Mesendoderm (in vitro differentiated cells): ENCODE data around the gene SH3BP2.

ENCODE experiments used
- DNase-seq: peaks from one replicate; pipeline ENCODE4 v3.0.0; 2013
- H2AK5ac ChIP-seq: 2 replicates; pipeline ENCODE4 v1.6.1; 2013; ENCODE audit warnings: low read length, inconsistent platforms
- H2BK120ac ChIP-seq: 2 replicates; pipeline ENCODE4 v1.6.1; 2013; ENCODE audit warnings: low read depth, mild to moderate bottlenecking, low read length, moderate library complexity, mixed read lengths
- H2BK15ac ChIP-seq: replicated peaks from 2 replicates; pipeline ENCODE4 v1.6.1; 2013; ENCODE audit warnings: low read depth, mild to moderate bottlenecking, moderate library complexity
- H2BK5ac ChIP-seq: 2 replicates; pipeline ENCODE4 v1.6.1; 2013; ENCODE audit warnings: low read length, inconsistent platforms
- H3K18ac ChIP-seq: 2 replicates; pipeline ENCODE4 v1.6.1; 2013; ENCODE audit warnings: mild to moderate bottlenecking, low read length, mixed read lengths
- H3K23ac ChIP-seq: one replicate; pipeline ENCODE4 v1.6.1; 2013; ENCODE audit warnings: low read length
- H3K27ac ChIP-seq: 2 replicates; pipeline ENCODE4 v1.5.1; 2013; ENCODE audit warnings: low read depth, mild to moderate bottlenecking, inconsistent platforms, low read length, moderate library complexity
- H3K27me3 ChIP-seq: 2 replicates; pipeline ENCODE4 v1.6.1; 2013; ENCODE audit warnings: low read length, control low read depth, mild to moderate bottlenecking, inconsistent platforms; ENCODE audit not compliant: insufficient read depth, poor library complexity
- H3K36me3 ChIP-seq: 2 replicates; pipeline ENCODE4 v1.6.1; 2013; ENCODE audit warnings: low read length, inconsistent platforms; ENCODE audit not compliant: control insufficient read depth, insufficient read depth
- H3K4ac ChIP-seq: one replicate; pipeline ENCODE4 v1.6.1; 2013; ENCODE audit warnings: low read depth, mild to moderate bottlenecking, low read length, moderate library complexity
- H3K4me1 ChIP-seq: 2 replicates; pipeline ENCODE4 v1.6.1; 2013; ENCODE audit warnings: low read depth, low read length, inconsistent platforms; ENCODE audit not compliant: control insufficient read depth
- H3K4me2 ChIP-seq: 2 replicates; pipeline ENCODE4 v1.6.1; 2013; ENCODE audit warnings: low read length
- H3K4me3 ChIP-seq: 2 replicates; pipeline ENCODE4 v1.5.1; 2013; ENCODE audit warnings: mild to moderate bottlenecking, low read length
- H3K56ac ChIP-seq: one replicate; pipeline ENCODE4 v1.6.1; 2013; ENCODE audit warnings: low read length
- H3K79me1 ChIP-seq: 2 replicates; pipeline ENCODE4 v1.6.1; 2013; ENCODE audit warnings: low read length, inconsistent platforms
- H3K79me2 ChIP-seq: 2 replicates; pipeline ENCODE4 v1.6.1; 2013; ENCODE audit warnings: mild to moderate bottlenecking, low read length; ENCODE audit not compliant: control insufficient read depth, insufficient read depth
- H3K9ac ChIP-seq: 2 replicates; pipeline ENCODE4 v1.6.1; 2013; ENCODE audit warnings: low read length, inconsistent platforms
- H4K5ac ChIP-seq: one replicate; pipeline ENCODE4 v1.6.1; 2013; ENCODE audit warnings: low read length
- H4K8ac ChIP-seq: one replicate; pipeline ENCODE4 v1.6.1; 2013; ENCODE audit warnings: low read depth, mild to moderate bottlenecking, control low read depth, low read length, moderate library complexity
- WGBS: extraction: QIAGEN DNeasy Blood & Tissue Kit; methylation state at CpG from one replicate; pipeline ENCODE4 v1.1.7; 2013; ENCODE audit warnings: low lambda C conversion rate, missing lambda C conversion rate; ENCODE audit not compliant: insufficient coverage; ENCODE audit errors: extremely low coverage; 5-methylcytosine and 5-hydroxymethylcytosine counted together

Gene SH3BP2

DNA sequence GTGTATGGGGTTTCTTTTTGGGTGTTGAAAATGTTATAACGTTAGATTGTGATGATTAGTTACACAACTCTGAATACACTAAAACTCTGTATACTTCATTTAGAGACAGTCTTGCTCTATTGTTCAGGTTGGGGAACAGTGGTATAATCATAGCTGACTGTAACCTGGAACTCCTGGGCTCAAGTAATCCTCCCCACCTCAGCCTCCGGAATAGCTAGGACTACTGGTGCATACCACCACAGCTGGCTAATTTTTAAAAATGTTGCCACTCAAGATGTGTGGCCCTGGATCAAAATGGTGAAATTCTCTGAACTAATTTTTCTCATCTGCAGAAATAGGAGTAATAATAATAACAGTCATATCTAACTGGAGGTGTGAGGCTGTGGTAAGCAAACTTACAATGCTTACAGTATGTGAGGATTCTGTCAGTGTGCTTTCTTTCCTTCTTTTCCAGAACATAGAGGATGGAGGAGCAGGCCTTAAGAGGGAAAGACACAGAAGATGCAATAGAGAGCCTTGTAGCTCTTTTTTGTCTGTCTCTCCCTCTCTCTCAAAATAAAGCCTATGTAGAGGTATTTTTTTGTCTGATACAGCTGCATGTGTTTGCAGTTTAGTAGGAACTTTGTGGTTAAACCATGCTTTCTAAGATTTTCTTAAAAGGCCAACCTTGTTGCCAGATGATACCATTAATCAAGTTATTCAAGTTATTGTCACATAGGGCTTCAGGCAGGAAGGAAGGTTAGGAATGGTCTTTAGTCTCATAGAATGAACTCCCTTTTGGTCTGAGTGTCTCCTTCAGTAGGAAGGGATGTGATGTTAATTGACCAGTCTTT is 58.3 kb downstream of the SH3BP2 start:
- H3K4me3 ChIP-seq: no peak overlapping the region
- no peak overlapping the region for H2BK15ac ChIP-seq
- H3K36me3 ChIP-seq: no peaks in the 10 kb centered on the region
- no peak overlapping the region for H3K4me2 ChIP-seq
- H3K4me1 ChIP-seq: peaks cover 3% of the 10 kb centered on the region
- H4K8ac ChIP-seq: no peak overlapping the region
- peaks cover 66% of the 10 kb centered on the region for H3K79me2 ChIP-seq
- no peaks in the 10 kb centered on the region for H3K27me3 ChIP-seq
- H2BK5ac ChIP-seq: no peak overlapping the region
- no peak overlapping the region for H3K23ac ChIP-seq
- no peak overlapping the region for H3K27ac ChIP-seq
- no peak overlapping the region for H2AK5ac ChIP-seq
- H3K9ac ChIP-seq: no peak overlapping the region
- H2BK120ac ChIP-seq: no peak overlapping the region
- H3K79me1 ChIP-seq: peaks cover 8% of the 10 kb centered on the region
- no peak overlapping the region for H4K5ac ChIP-seq
- no peak overlapping the region for H3K56ac ChIP-seq
- no CpG with 5 or more reads among the region's 2 CpGs for WGBS
- DNase-seq: no peak
- H3K18ac ChIP-seq: no peak overlapping the region
- H3K4ac ChIP-seq: no peak overlapping the region

DNA sequence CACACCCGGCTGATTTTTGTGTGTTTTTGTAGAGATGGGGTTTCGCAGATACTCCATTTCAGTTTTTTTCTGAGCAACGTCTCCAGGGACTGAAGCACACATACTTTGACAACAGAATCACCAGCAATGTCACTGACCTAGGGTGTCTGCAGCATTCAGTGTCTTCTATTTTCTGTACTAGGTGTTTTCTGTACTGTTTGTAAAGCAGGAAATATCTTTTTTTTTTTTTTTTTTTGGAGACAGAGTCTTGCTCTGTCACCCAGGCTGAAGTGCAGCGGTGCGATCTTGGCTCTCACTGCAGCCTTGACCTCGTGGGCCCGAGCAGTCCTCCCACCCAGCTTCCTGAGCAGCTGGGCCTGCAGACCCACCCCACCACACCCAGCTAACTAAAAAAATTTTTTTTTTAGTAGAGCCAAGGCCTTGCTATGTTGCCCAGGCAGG is 59.6 kb downstream of the SH3BP2 start:
- H2BK15ac ChIP-seq: no peak overlapping the region
- no peak overlapping the region for H3K4me3 ChIP-seq
- no peak overlapping the region for H4K5ac ChIP-seq
- H3K9ac ChIP-seq: no peak overlapping the region
- peaks cover 60% of the 10 kb centered on the region for H3K79me2 ChIP-seq
- DNase-seq: no peak
- H3K23ac ChIP-seq: no peak overlapping the region
- no peak overlapping the region for H2AK5ac ChIP-seq
- no peak overlapping the region for H3K18ac ChIP-seq
- H2BK5ac ChIP-seq: no peak overlapping the region
- no peak overlapping the region for H2BK120ac ChIP-seq
- H3K36me3 ChIP-seq: no peaks in the 10 kb centered on the region
- peaks cover 9% of the 10 kb centered on the region for H3K79me1 ChIP-seq
- no CpG with 5 or more reads among the region's 7 CpGs for WGBS
- H4K8ac ChIP-seq: no peak overlapping the region
- no peak overlapping the region for H3K4me2 ChIP-seq
- H3K27ac ChIP-seq: no peak overlapping the region
- peaks cover 3% of the 10 kb centered on the region for H3K4me1 ChIP-seq
- H3K56ac ChIP-seq: no peak overlapping the region
- no peaks in the 10 kb centered on the region for H3K27me3 ChIP-seq
- no peak overlapping the region for H3K4ac ChIP-seq

DNA sequence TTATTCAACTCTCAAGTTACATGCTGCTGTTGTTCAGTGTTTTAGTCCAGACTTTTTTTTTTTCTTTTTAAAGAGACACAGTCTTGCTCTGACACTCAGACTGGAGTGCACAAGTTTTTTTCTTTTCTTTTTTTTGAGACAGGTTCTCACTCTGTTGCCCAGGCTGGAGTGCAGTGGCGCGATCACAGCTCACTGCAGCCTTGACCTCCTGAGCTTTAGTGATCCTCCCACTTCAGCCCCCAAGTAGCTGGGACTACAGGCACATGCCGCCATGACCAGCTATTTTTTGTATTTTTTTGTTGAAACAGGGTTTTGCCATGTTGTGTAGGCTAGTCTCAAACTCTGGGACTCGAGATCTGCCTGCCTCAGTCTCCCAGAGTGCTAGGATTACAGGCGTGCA is 62.7 kb downstream of the SH3BP2 start:
- no peak overlapping the region for H3K9ac ChIP-seq
- H3K56ac ChIP-seq: no peak overlapping the region
- H3K4ac ChIP-seq: no peak overlapping the region
- no peak overlapping the region for H3K4me3 ChIP-seq
- H2BK5ac ChIP-seq: no peak overlapping the region
- H3K4me2 ChIP-seq: no peak overlapping the region
- peaks cover 6% of the 10 kb centered on the region for H3K79me1 ChIP-seq
- H3K79me2 ChIP-seq: peaks cover 62% of the 10 kb centered on the region
- no CpG with 5 or more reads among the region's 5 CpGs for WGBS
- H4K5ac ChIP-seq: no peak overlapping the region
- H3K23ac ChIP-seq: no peak overlapping the region
- no peak overlapping the region for H2AK5ac ChIP-seq
- no peak overlapping the region for H2BK15ac ChIP-seq
- no peak overlapping the region for H2BK120ac ChIP-seq
- H3K27me3 ChIP-seq: no peaks in the 10 kb centered on the region
- DNase-seq: no peak
- no peak overlapping the region for H4K8ac ChIP-seq
- no peak overlapping the region for H3K27ac ChIP-seq
- no peak overlapping the region for H3K18ac ChIP-seq
- H3K4me1 ChIP-seq: peaks cover 6% of the 10 kb centered on the region
- H3K36me3 ChIP-seq: no peaks in the 10 kb centered on the region

DNA sequence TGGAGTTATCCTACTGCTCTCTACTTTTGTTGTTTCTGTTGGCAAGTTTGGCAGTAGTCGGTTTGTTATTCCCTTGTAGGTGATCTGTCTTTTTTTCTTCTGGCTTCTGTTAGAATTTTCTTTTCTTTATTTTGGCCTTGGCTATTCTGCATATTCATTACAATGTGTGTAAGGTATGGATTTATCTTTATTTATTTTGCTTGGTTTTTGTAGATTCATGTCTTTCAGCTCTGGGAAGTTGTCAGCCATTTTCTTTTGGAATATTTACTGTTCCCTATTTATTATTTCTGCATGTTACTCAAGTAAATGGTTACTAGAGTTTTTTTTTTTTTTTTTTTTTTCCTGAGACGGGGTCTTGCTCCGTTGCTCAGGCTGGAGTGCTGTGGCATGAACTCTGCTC is 63.4 kb downstream of the SH3BP2 start:
- peaks cover 6% of the 10 kb centered on the region for H3K79me1 ChIP-seq
- no peak overlapping the region for H4K5ac ChIP-seq
- H3K4me1 ChIP-seq: peaks cover 8% of the 10 kb centered on the region
- H3K79me2 ChIP-seq: peaks cover 58% of the 10 kb centered on the region
- no peak overlapping the region for H3K27ac ChIP-seq
- no peak overlapping the region for H3K18ac ChIP-seq
- no peak overlapping the region for H3K56ac ChIP-seq
- H3K4ac ChIP-seq: no peak overlapping the region
- no CpG with 5 or more reads among the region's 3 CpGs for WGBS
- no peak overlapping the region for H2AK5ac ChIP-seq
- H3K27me3 ChIP-seq: no peaks in the 10 kb centered on the region
- H2BK5ac ChIP-seq: no peak overlapping the region
- no peak overlapping the region for H2BK15ac ChIP-seq
- H3K4me2 ChIP-seq: no peak overlapping the region
- H3K4me3 ChIP-seq: no peak overlapping the region
- no peak for DNase-seq
- no peak overlapping the region for H4K8ac ChIP-seq
- no peaks in the 10 kb centered on the region for H3K36me3 ChIP-seq
- H2BK120ac ChIP-seq: no peak overlapping the region
- H3K23ac ChIP-seq: no peak overlapping the region
- H3K9ac ChIP-seq: no peak overlapping the region

DNA sequence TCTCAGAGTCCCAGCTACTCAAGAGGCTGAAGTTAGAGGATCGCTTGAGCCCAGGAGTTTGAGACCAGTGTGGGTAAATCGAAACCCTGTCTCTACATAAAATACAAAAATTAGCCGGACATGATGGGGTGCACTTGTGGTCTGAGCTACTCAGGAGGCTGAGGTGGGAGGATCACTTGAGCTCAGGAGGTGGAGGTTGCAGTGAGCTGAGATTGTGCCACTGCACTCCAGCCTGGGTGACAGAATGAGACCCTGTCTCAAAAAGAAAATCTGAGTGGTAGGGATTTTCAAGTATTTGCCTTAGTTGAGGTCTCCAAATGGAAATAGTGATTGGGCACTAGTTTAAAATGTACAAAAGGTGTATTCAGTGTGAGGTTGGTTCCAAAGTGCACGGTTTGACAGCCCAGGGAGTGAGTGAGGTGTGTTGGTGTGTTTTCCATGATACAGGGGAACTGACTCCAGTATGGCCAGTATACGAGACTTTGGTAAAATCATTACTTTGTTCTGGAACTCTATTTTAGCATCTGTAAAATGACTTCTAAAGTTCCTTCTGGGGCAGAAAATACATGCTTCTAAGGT is 64.6 kb downstream of the SH3BP2 start:
- Histone ChIP-seq H2BK15ac (no peak overlapping the region), H3K56ac (no peak overlapping the region), H3K4me3 (no peak overlapping the region), H3K36me3 (no peaks in the 10 kb centered on the region), H3K79me1 (peaks cover 6% of the 10 kb centered on the region), H2AK5ac (no peak overlapping the region), H3K18ac (no peak overlapping the region), H3K23ac (no peak overlapping the region), H4K5ac (no peak overlapping the region), H3K27me3 (no peaks in the 10 kb centered on the region), H3K4ac (no peak overlapping the region), H3K27ac (no peak overlapping the region), H3K9ac (no peak overlapping the region), H2BK120ac (no peak overlapping the region), H3K4me1 (peaks cover 16% of the 10 kb centered on the region), H3K79me2 (peaks cover 60% of the 10 kb centered on the region), H3K4me2 (no peak overlapping the region), H4K8ac (no peak overlapping the region), H2BK5ac (no peak overlapping the region)
- DNase-seq: no peak
- no CpG with 5 or more reads among the region's 5 CpGs for WGBS
